Measurements from ENCODE around the gene MORN1.

Gene MORN1

GRCh38 chr1:2391041-2391930 lies at the start of gene MORN1, which contains the start of gene RER1:
Gene MORN1 (minus strand): TSS chr1:2391554. CDS start chr1:2391533, 21 bp downstream.
Gene RER1 (plus strand): TSS chr1:2391841. CDS start chr1:2395791, 3,950 bp downstream.
- DNase-seq (ENCODE audit: low read depth in 1 of 2, low spot score in 1 of 2) = peak; percentile 98 to 99

GRCh38 chr1:2440346-2440745 lies 49.0 kb upstream of the MORN1 start:
- peak in 1 of 2 donors; percentile 9 for DNase-seq (ENCODE audit: low read depth in 1 of 2, low spot score in 1 of 2)

DNA sequence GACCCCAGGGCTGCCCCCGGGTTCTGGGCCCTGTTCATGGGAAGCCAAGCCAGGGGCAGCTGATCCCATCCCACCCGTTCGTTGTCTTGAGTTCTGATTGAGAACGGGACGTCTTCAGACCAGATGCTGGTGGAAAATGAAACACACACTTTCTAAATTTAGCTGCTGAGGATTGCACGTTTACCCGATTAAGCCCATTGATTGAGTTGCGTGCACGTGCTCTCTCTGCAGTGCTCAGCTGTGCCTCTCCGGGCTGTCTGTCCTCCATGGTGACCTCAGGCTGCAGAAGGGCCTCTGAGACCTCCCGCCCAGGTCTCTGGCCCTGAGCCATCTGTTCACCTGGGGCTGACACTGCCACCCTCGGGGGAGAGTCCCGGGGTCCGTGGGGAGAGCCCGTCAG lies 48.0 kb upstream of the MORN1 start:
- DNase-seq (ENCODE audit: low read depth in 1 of 2, low spot score in 1 of 2) = no peak

DNA sequence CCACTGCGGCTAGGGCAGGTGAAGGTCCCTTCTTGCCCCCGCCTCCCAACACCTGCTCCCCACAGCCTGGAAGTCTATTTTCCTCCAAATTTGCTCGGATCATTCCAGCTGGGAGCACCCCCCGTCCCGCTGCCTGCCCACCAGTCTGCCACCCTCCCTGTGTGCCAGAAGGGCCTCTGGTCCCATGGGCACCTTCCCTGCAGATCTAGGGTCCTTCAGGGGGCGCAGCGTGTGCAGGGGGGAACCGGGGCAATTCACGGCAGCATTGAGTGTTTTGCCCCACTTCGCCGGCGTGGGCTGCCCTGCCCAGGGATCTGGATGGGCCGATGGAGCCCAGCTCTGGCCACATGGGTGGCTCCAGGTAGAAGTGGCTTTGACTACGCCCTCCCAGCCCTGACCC lies 47.3 kb upstream of the MORN1 start:
- no peak for DNase-seq (ENCODE audit: low read depth in 1 of 2, low spot score in 1 of 2)

GRCh38 chr1:2438038-2438437 lies 46.7 kb upstream of the MORN1 start:
- no peak for DNase-seq (ENCODE audit: low read depth in 1 of 2, low spot score in 1 of 2)

DNA sequence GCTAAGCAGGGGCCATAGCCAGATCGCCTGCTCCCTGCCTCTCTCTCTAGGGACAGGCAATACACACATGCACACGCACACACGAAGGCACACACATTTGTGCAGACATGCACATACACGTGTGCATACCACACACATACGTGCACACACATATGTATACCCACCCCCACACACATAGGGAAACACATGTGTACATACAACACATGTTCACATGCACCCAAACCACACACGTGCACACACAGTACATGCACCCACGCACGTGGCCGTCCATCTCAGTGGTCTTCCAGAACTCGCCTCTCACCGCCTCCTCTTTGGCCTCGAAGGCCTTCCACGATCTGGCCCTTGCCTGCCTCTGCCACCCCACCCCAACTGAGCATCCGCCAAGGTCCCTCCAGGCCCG lies 46.3 kb upstream of the MORN1 start:
- DNase-seq (ENCODE audit: low read depth in 1 of 2, low spot score in 1 of 2) = no peak

DNA sequence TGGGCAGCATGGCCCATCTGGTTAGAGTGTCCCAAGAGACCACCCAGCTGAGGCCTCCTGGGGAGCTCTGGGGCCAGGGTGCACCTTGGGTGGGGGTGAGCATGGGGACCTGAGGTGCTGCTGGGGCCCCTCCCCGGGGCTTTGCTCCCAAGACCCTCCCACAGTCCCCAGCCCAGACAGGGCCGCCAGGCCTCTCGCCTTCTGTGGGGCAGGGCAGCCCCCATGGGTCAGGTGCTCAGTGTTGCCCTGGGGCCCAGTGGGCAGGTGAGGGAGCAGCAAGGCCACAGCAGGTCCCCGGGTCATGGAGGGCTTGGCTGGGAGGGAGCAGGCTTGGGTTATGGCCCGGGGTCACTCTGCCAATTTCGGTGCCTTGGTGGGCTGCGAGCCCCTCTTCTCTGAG lies 45.5 kb upstream of the MORN1 start:
- DNase-seq (ENCODE audit: low read depth in 1 of 2, low spot score in 1 of 2) = no peak

DNA sequence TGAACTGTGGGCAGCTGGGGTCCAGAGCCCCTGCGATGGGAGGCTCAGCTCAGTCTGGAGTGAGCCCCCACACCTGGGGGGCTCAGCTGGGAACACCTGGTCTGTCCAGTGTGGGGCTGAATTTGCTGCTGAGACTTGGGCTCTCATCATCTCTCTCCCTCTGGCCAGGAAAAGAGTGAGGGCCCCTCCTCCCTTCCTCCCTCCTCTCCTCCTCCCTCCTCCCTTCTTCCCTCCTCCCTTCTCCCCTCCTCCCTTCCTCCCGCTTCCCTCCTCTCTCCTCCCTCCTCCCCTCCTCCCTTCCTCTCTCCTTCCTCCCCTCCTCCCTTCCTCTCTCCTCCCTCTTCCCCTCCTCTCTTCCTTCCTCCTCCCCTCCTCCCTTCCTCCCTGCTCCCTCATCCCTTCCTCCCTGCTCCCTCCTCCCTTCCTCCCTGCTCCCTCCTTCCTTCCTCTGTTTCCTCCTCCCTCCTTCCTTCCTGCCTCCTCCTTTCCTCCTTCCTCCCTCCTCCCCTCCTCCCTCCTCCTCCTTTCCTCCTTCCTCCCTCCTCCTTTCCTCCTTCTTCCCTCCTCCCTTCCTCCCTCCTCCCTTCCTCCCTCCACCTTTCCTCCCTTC lies 44.5 kb upstream of the MORN1 start:
- no peak for DNase-seq (ENCODE audit: low read depth in 1 of 2, low spot score in 1 of 2)

DNA sequence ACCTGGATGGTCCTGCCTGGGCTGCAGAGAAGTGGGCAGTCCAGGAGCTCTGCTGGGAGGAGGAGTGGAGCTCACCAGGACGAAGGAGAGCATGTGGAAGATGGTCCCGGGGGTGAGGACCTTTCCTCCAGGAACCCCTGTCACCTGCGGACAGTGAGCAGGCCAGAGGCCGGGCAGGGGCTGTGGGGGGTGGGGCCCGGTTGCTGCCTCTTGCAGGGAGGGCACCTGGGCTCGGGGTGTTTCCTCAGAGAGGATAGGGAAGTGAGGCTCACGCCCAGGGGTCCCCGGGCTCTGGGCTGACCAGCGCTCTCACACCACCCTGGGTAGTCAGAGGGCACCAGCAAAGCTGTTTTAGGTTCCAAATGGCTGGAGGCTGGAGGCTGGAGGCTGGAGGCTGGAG lies 43.7 kb upstream of the MORN1 start:
- no peak for DNase-seq (ENCODE audit: low read depth in 1 of 2, low spot score in 1 of 2)

DNA sequence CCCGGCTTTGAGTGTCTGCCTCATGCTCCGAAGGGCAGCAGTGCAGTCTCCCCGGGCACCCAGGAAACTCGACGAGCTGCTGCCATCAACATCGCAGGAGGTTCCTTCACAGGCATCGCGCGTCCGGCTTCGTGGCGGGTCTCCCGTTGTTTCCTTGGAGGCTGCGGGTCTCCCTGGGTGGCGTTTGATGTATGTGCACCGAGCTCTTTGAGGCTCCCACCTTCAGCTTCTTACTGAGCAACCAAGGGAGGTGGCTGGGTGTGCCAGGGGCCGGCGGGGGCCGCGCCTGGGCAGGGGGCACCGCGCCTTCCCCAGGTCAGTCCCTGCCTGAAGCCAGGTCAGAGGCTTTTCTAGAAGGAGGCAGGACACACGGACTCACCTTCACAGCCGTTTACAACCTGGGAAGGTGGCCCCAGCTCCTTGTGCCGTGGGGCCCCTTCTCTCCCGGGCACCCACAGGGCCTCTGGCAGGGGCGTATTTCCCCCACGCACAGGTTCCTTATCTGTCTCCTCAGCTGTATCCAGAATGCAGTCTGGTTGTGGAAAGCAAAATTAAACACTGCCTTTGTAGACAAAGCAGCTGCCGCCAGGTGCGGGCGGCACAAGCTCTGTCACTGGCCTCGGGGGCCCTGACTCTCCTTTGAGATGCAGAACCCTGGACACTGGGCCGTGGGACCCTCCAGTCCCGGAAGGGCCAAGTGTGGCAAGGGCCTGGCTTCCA lies 42.7 kb upstream of the MORN1 start:
- no peak for DNase-seq (ENCODE audit: low read depth in 1 of 2, low spot score in 1 of 2)

DNA sequence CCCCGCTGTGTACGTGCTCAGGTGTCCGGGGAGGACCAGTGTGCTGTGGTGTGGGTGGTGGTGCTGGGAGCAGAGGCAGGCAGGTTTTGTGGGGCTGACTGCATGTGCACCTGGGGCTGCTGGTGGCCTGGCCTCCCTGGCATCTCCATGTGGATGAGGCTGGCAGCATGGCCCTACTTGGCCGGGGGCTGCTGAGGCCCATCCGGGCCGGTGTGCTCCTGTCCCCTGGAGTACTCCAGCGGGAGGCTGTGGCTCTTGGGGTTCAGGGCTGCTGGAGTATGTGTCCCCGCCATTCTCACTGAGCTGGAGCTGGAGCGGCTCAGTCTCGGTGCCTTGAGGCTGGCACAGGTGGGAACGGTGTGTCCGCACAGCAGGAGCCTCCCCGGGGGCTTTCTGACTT lies 41.8 kb upstream of the MORN1 start:
- no peak for DNase-seq (ENCODE audit: low read depth in 1 of 2, low spot score in 1 of 2)

- no peak for DNase-seq (ENCODE audit: low read depth in 1 of 2, low spot score in 1 of 2)
These were observed 41.1 kb upstream of the MORN1 start for GRCh38 chr1:2432441-2432844.

- no peak for DNase-seq (ENCODE audit: low read depth in 1 of 2, low spot score in 1 of 2)
These were observed 40.2 kb upstream of the MORN1 start for GRCh38 chr1:2431518-2431917.

- no peak for DNase-seq (ENCODE audit: low read depth in 1 of 2, low spot score in 1 of 2)
These were observed 39.7 kb upstream of the MORN1 start for GRCh38 chr1:2431103-2431502.

- no peak for DNase-seq (ENCODE audit: low read depth in 1 of 2, low spot score in 1 of 2)
These were observed 39.2 kb upstream of the MORN1 start for GRCh38 chr1:2430592-2430973.

DNA sequence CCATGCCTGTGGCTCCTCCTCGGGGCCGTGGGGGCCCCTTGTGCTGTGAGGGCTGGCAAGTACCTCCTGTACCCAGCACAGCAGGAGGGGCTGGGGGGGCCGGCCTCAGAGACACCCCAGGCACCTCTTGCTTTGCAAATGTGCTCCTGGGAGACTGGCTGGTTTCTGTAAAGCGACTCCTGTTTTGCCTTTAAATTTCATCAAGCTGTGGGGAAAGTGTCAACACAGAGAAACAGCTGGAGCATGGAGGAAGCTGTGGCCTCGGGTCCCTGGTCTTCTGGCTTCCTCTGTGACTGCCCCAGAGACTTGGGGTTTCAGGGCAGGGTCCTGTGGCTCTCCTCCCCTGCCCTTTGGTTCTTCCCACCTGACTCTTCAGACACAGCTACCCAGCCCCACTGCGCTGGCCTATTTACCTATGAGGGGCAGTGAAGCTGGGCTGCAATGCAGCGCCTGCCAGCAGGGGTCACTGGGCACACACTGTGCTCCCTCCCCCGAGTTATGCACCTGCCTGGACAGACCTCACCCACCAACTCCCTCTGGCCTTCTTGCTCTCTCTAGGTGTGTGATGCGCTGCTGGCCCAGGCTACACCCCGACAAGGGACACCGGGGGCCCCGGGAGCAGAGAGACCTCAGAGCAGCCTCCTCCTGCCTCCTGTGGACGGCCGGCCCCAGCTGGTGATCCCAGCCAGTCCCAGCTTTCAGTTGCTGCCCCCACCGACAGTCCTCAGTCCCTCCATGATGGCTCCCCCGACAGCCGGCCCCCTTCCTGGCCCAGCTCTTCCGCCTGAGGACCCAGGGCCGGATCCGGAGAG lies 38.6 kb upstream of the MORN1 start:
- no peak for DNase-seq (ENCODE audit: low read depth in 1 of 2, low spot score in 1 of 2)

- no peak for DNase-seq (ENCODE audit: low read depth in 1 of 2, low spot score in 1 of 2)
These were observed 37.1 kb upstream of the MORN1 start for GRCh38 chr1:2428490-2428889.

GRCh38 chr1:2427976-2428375 lies 36.6 kb upstream of the MORN1 start:
- no peak for DNase-seq (ENCODE audit: low read depth in 1 of 2, low spot score in 1 of 2)

DNA sequence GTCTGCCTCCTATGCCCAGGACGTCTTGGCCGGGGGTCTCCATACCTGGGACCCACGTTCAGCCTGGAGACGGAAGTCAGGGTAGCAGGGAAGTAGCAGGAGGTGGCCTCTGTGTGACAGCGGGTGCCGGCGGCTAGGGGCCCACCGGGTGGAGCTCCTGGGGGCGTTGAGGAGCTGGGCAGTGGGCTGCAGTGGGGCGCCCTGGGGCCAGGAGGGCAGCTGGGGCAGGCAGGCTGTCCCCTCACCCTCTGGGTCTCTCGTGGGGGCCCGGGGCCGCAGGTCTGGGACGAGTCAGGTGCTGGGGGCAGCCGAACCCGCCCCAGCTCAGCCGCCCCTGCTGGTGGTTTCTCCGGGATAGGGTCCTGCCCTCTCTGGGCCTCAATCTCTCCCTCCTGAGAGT lies 35.7 kb upstream of the MORN1 start:
- no peak for DNase-seq (ENCODE audit: low read depth in 1 of 2, low spot score in 1 of 2)

DNA sequence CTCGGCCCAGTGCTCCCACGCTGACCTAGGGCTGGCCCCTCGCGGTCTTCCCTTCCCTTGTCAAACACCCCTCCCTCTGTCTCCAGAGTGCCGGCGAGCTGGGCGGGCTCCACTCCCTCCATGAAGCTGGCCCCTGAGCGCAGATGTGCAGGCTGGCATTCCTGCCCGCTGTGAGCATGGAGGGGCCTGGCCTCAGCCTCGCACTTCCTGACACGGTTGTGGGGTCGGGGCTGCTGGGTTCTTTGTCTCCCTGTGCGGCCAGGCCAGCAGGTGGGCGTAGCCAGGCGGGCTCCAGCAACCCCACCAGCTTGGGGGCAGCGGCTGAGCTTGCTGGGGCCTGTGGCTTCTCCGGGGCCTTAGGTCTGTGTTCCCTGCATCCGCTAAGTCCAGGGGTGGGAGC lies 35.2 kb upstream of the MORN1 start:
- DNase-seq (ENCODE audit: low read depth in 1 of 2, low spot score in 1 of 2) = no peak

DNA sequence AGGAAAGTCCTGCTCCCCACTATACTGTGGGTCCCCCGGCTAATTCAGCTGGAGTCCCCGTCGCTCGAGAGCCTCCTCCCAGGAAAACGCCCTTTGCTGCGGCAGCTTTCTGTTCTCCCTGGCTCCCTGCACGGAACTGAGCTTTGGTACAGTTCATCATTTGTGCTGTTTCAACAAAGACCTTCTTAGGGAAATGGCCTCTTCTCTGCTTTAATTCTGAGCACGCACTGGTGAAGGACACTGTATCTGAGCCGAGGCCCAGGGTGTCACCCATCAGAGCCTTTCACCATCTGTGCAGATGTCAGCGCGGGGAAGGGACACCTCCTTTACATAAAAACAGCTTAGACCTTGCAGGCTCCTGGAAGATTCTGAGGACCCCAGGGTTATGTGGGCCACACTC lies 34.5 kb upstream of the MORN1 start:
- DNase-seq (ENCODE audit: low read depth in 1 of 2, low spot score in 1 of 2) = no peak
